ENCODE results near the gene YAF2. TPM values are rescaled to one million over a fixed set of nuclear protein-coding genes. Genes with fewer than 3 reads are reported as not detected.

Gene YAF2
- total RNA-seq, 1 donor from 2014 or later: 22.4 TPM

- Histone ChIP-seq H3K9me3 (ENCODE audit: low read depth) (no peaks in the 10 kb centered on the region), H3K4me1 (no peaks in the 10 kb centered on the region), H3K4me2 (no peak overlapping the region), H3K79me2 (ENCODE audit: low read depth) (peaks cover 41% of the 10 kb centered on the region), H2AFZ (replicated peaks) (no peak overlapping the region), H3F3A (ENCODE audit: low read depth) (no peaks in the 10 kb centered on the region), H4K20me1 (ENCODE audit: low read depth) (no peaks in the 10 kb centered on the region), H3K9ac (no peak overlapping the region), H3K36me3 (peaks cover 14% of the 10 kb centered on the region), H3K27ac (no peak overlapping the region), H3K4me3 (no peak overlapping the region), H3K27me3 (no peaks in the 10 kb centered on the region)
- TF ChIP-seq, protein P1, sequence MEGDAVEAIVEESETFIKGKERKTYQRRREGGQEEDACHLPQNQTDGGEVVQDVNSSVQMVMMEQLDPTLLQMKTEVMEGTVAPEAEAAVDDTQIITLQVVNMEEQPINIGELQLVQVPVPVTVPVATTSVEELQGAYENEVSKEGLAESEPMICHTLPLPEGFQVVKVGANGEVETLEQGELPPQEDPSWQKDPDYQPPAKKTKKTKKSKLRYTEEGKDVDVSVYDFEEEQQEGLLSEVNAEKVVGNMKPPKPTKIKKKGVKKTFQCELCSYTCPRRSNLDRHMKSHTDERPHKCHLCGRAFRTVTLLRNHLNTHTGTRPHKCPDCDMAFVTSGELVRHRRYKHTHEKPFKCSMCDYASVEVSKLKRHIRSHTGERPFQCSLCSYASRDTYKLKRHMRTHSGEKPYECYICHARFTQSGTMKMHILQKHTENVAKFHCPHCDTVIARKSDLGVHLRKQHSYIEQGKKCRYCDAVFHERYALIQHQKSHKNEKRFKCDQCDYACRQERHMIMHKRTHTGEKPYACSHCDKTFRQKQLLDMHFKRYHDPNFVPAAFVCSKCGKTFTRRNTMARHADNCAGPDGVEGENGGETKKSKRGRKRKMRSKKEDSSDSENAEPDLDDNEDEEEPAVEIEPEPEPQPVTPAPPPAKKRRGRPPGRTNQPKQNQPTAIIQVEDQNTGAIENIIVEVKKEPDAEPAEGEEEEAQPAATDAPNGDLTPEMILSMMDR (IDR thresholded peaks at IDR 0.05): no peak
- TF ChIP-seq EZH2 (IDR thresholded peaks at IDR 0.05): no peak
- TF ChIP-seq EZH2phosphoT487 (IDR thresholded peaks at IDR 0.05): no peak
- H3K4me3 Mint-ChIP-seq: no peak overlapping the region
- peaks cover 5% of the 10 kb centered on the region for H3K9me3 Mint-ChIP-seq
- H3K27me3 Mint-ChIP-seq (ENCODE audit: insufficient read depth, low read depth): peaks cover under 1% of the 10 kb centered on the region
- H3K27ac Mint-ChIP-seq: peak overlapping the region; percentile 85
- no peaks in the 10 kb centered on the region for H3K4me1 Mint-ChIP-seq
- DNase-seq (ENCODE audit: low spot score): no peak
- H3K36me3 Mint-ChIP-seq: peaks cover 39% of the 10 kb centered on the region
Observed at GRCh38 chr12:42119085-42119633, 118.9 kb downstream of the YAF2 start.

GRCh38 chr12:42118136-42118879 lies 119.7 kb downstream of the YAF2 start:
- H3F3A ChIP-seq (ENCODE audit: low read depth): no peaks in the 10 kb centered on the region
- no peak overlapping the region for H3K9ac ChIP-seq
- H3K4me1 ChIP-seq: no peaks in the 10 kb centered on the region
- no peaks in the 10 kb centered on the region for H3K4me1 Mint-ChIP-seq
- peaks cover 3% of the 10 kb centered on the region for H3K27me3 Mint-ChIP-seq (ENCODE audit: insufficient read depth, low read depth)
- H3K9me3 Mint-ChIP-seq: peaks cover 10% of the 10 kb centered on the region
- peaks cover 33% of the 10 kb centered on the region for H3K79me2 ChIP-seq (ENCODE audit: low read depth)
- peaks cover 43% of the 10 kb centered on the region for H3K36me3 Mint-ChIP-seq
- no peak overlapping the region for H3K4me2 ChIP-seq
- peaks cover 14% of the 10 kb centered on the region for H3K36me3 ChIP-seq
- H2AFZ ChIP-seq (replicated peaks): no peak overlapping the region
- no peaks in the 10 kb centered on the region for H4K20me1 ChIP-seq (ENCODE audit: low read depth)
- TF ChIP-seq EZH2 (IDR thresholded peaks at IDR 0.05) (no peak), EZH2phosphoT487 (IDR thresholded peaks at IDR 0.05) (no peak)
- TF ChIP-seq, protein P1 (IDR thresholded peaks at IDR 0.05): no peak
- no peak for DNase-seq (ENCODE audit: low spot score)
- H3K27me3 ChIP-seq: no peaks in the 10 kb centered on the region
- no peak overlapping the region for H3K27ac Mint-ChIP-seq
- no peak overlapping the region for H3K4me3 Mint-ChIP-seq
- no peaks in the 10 kb centered on the region for H3K9me3 ChIP-seq (ENCODE audit: low read depth)
- H3K4me3 ChIP-seq: no peak overlapping the region
- no peak overlapping the region for H3K27ac ChIP-seq

GRCh38 chr12:42109031-42109430 lies 129.0 kb downstream of the YAF2 start:
- Mint-ChIP-seq H3K27me3 (ENCODE audit: insufficient read depth, low read depth) (peaks cover 5% of the 10 kb centered on the region), H3K9me3 (peaks cover 33% of the 10 kb centered on the region), H3K4me1 (no peaks in the 10 kb centered on the region), H3K27ac (no peak overlapping the region), H3K4me3 (no peak overlapping the region), H3K36me3 (peaks cover 41% of the 10 kb centered on the region)
- Histone ChIP-seq H3K4me2 (no peak overlapping the region), H3K27me3 (no peaks in the 10 kb centered on the region), H3K4me3 (no peak overlapping the region), H3F3A (ENCODE audit: low read depth) (no peaks in the 10 kb centered on the region), H4K20me1 (ENCODE audit: low read depth) (no peaks in the 10 kb centered on the region), H3K79me2 (ENCODE audit: low read depth) (no peaks in the 10 kb centered on the region), H3K27ac (no peak overlapping the region), H3K9me3 (ENCODE audit: low read depth) (peaks cover 7% of the 10 kb centered on the region), H3K4me1 (no peaks in the 10 kb centered on the region), H2AFZ (replicated peaks) (no peak overlapping the region), H3K36me3 (peaks cover 23% of the 10 kb centered on the region), H3K9ac (no peak overlapping the region)
- no peak for DNase-seq (ENCODE audit: low spot score)
- TF ChIP-seq EZH2phosphoT487 (IDR thresholded peaks at IDR 0.05) (no peak), EZH2 (IDR thresholded peaks at IDR 0.05) (no peak)
- TF ChIP-seq, protein P1 (IDR thresholded peaks at IDR 0.05): no peak

Other genes with a start within 250 kb of the YAF2 start
- gene GXYLT1, start 93.4 kb downstream of the YAF2 start, total RNA-seq (ENCODE audit: low replicate concordance): 16.8 and 27.5 TPM in 2 replicates
- 45.9 and 84.7 TPM in 2 replicates for gene ZCRB1, start 87.8 kb upstream of the YAF2 start, total RNA-seq (ENCODE audit: low replicate concordance)
- gene PPHLN1, start 87.9 kb upstream of the YAF2 start, total RNA-seq (ENCODE audit: low replicate concordance): 81.5 and 95.5 TPM in 2 replicates